HepG2 (cell line): ENCODE data around the gene NT5C2. TPM values are rescaled to one million over a fixed set of nuclear protein-coding genes. Genes with fewer than 3 reads are reported as not detected.
"Not testable (repeated sequence)": the region's sequence is repeated elsewhere in the genome, so short reads cannot be mapped to it uniquely, and the experiment has no call there.

Experiments used
- ATAC-seq: fragments of 200-7000 bp; cut with Tn5 transposase; 3 replicates; pipeline ENCODE4 v1.9.1; 2020; ENCODE audit warnings: mild to moderate bottlenecking, moderate library complexity
- BruUV-seq: library from RNA; stranded (reverse); fragments of 400-500 nt; replicated peaks from 2 replicates; lab custom pipeline; 2021; lab: Mats Ljungman, UMichigan
- CTCF ChIA-PET: fragments of 300-600 bp; formaldehyde crosslinking; extraction: SDS; loops from one replicate; lab custom pipeline; 2021; ENCODE audit warnings: low total read pairs, inconsistent platforms, low intra/inter-chr PET ratio; lab: Yijun Ruan, JAX
- POLR2A ChIA-PET: fragments of 350-600 bp; sonication (Branson Sonifier 250); formaldehyde crosslinking; loops from one replicate; lab custom pipeline; 2020; ENCODE audit warnings: antibody characterized with exemption, inconsistent platforms; lab: Yijun Ruan, JAX
- DNase-seq: peaks from one replicate; pipeline ENCODE4 v3.0.0-alpha.2; 2015; ENCODE audit warnings: low spot score
- FAIRE-seq: peaks from 3 replicates; lab custom pipeline; 2011; peaks lifted over from hg19 to GRCh38; lab: Jason Lieb, UNC
- H2AFZ ChIP-seq: one replicate; pipeline ENCODE4 v1.6.1; 2011; ENCODE audit warnings: low read length, inconsistent platforms
- H3K27ac ChIP-seq: fragments of 300-600 bp; 3 replicates; pipeline ENCODE4 v1.8.0; 2011; ENCODE audit warnings: mixed run types, mild to moderate bottlenecking, mixed read lengths, low read length, inconsistent platforms; ENCODE audit not compliant: insufficient read depth; ENCODE audit errors: extremely low read length
- H3K27me3 ChIP-seq, 2 experiments: fragments of 200-600 bp in 1 of 2; 2 replicates in 1 of 2; 3 replicates in 1 of 2; pipeline versions ENCODE4 v1.6.0 to v1.8.0; 2011; ENCODE audit warnings: low read length in 2 of 2, mild to moderate bottlenecking in 2 of 2, moderate library complexity in 2 of 2, inconsistent platforms in 1 of 2; ENCODE audit not compliant: insufficient read depth in 2 of 2, control insufficient read depth in 1 of 2
- H3K36me3 ChIP-seq, 2 experiments: fragments of 200-600 bp in 1 of 2; replicated peaks in 1 of 2; 2 replicates in 1 of 2; 3 replicates in 1 of 2; pipeline versions ENCODE4 v1.5.1 to v1.8.0; 2011; ENCODE audit warnings: low read length in 2 of 2, inconsistent platforms in 1 of 2; ENCODE audit not compliant: insufficient read depth in 2 of 2, control insufficient read depth in 1 of 2
- H3K4me1 ChIP-seq: 2 replicates; pipeline ENCODE4 v1.5.1; 2012; ENCODE audit warnings: low read length, inconsistent platforms; ENCODE audit not compliant: insufficient read depth
- H3K4me2 ChIP-seq: 2 replicates; pipeline ENCODE4 v1.6.0; 2011; ENCODE audit warnings: low read depth, low read length, inconsistent platforms
- H3K4me3 ChIP-seq, 3 experiments: fragments of 200-600 bp in 1 of 3; sonication (generic), shearing (Covaris generic) in 1 of 3; replicated peaks in 1 of 3; 2 replicates each; pipeline ENCODE4 v1.5.1; 2011 to 2016; ENCODE audit warnings: low read length in 3 of 3, inconsistent platforms in 2 of 3, low read depth in 2 of 3, mild to moderate bottlenecking in 2 of 3, control low read depth in 1 of 3, mixed read lengths in 1 of 3; ENCODE audit not compliant: insufficient read depth in 1 of 3
- H3K79me2 ChIP-seq: one replicate; pipeline ENCODE4 v1.6.1; 2011; ENCODE audit warnings: low read length, inconsistent platforms; ENCODE audit not compliant: insufficient read depth
- H3K9ac ChIP-seq: 2 replicates; pipeline ENCODE4 v1.6.0; 2011; ENCODE audit warnings: mild to moderate bottlenecking, low read depth, low read length, inconsistent platforms; ENCODE audit not compliant: insufficient read depth
- H3K9me3 ChIP-seq: 2 replicates; pipeline ENCODE4 v1.5.1; 2012; ENCODE audit warnings: mild to moderate bottlenecking, low read length
- H4K20me1 ChIP-seq: 2 replicates; pipeline ENCODE4 v1.6.0; 2011; ENCODE audit warnings: inconsistent platforms, mild to moderate bottlenecking, low read length, moderate library complexity; ENCODE audit not compliant: insufficient read depth
- ATF7 ChIP-seq, 2 experiments: fragments of 450-650 bp in 1 of 2; sonication (generic) in 1 of 2; formaldehyde crosslinking in 1 of 2; IDR thresholded peaks; 2 replicates each; pipeline versions ENCODE4 v1.4.0 to v1.6.1; 2016 to 2020; ENCODE audit warnings: antibody characterized with exemption in 1 of 2, mild to moderate bottlenecking in 1 of 2, missing genetic modification reagents in 1 of 2
- EHMT2 ChIP-seq: fragments of 200-600 bp; sonication (generic); IDR thresholded peaks from 2 replicates; pipeline ENCODE4 v1.7.0; 2017; ENCODE audit warnings: antibody characterized with exemption, low read depth, low read length, borderline replicate concordance
- MTA3 ChIP-seq: sonication (generic); formaldehyde crosslinking; IDR thresholded peaks from 2 replicates; pipeline ENCODE4 v1.4.0; 2020; ENCODE audit warnings: missing genetic modification reagents
- NFIC ChIP-seq: IDR thresholded peaks from 2 replicates; pipeline ENCODE4 v1.6.1; 2012; ENCODE audit warnings: mild to moderate bottlenecking, low read length, inconsistent platforms
- NR2F2 ChIP-seq: IDR thresholded peaks from 2 replicates; pipeline ENCODE4 v1.6.1; 2012; ENCODE audit warnings: low read depth, inconsistent platforms, borderline replicate concordance
- NR3C1 ChIP-seq: sonication (generic); formaldehyde crosslinking; IDR thresholded peaks from 2 replicates; pipeline ENCODE4 v1.4.0; 2020; ENCODE audit warnings: missing genetic modification reagents
- RFXAP ChIP-seq: sonication (generic); formaldehyde crosslinking; IDR thresholded peaks from 2 replicates; pipeline ENCODE4 v1.4.0; 2020; ENCODE audit warnings: missing genetic modification reagents, borderline replicate concordance
- ZEB1 ChIP-seq: IDR thresholded peaks from 2 replicates; pipeline ENCODE4 v1.6.1; 2012; ENCODE audit warnings: mild to moderate bottlenecking, low read depth, inconsistent platforms; ENCODE audit not compliant: insufficient replicate concordance
- ZFP36L2 ChIP-seq: sonication (generic); formaldehyde crosslinking; IDR thresholded peaks from 2 replicates; pipeline ENCODE4 v1.4.0; 2020; ENCODE audit warnings: missing genetic modification reagents
- ZFP90 ChIP-seq: sonication (generic); formaldehyde crosslinking; IDR thresholded peaks from 2 replicates; pipeline ENCODE4 v1.8.0; 2022; ENCODE audit warnings: missing genetic modification reagents, mild to moderate bottlenecking, inconsistent platforms, borderline replicate concordance
- ZNF10 ChIP-seq: sonication (generic); formaldehyde crosslinking; IDR thresholded peaks from 2 replicates; pipeline ENCODE4 v1.4.0; 2020; ENCODE audit warnings: mild to moderate bottlenecking, low read depth, missing genetic modification reagents, borderline replicate concordance
- ZNF121 ChIP-seq: sonication (generic); formaldehyde crosslinking; IDR thresholded peaks from 2 replicates; pipeline ENCODE4 v1.5.0; 2020; ENCODE audit warnings: mild to moderate bottlenecking, missing genetic modification reagents
- ZNF484 ChIP-seq: sonication (generic); formaldehyde crosslinking; IDR thresholded peaks from 2 replicates; pipeline ENCODE4 v1.5.1; 2020; ENCODE audit warnings: mild to moderate bottlenecking, low read depth, missing genetic modification reagents, borderline replicate concordance
- ZNF510 ChIP-seq: sonication (generic); formaldehyde crosslinking; IDR thresholded peaks from 2 replicates; pipeline ENCODE4 v1.4.0; 2020; ENCODE audit warnings: low read depth, mild to moderate bottlenecking, missing genetic modification reagents
- ZNF782 ChIP-seq: sonication (generic); formaldehyde crosslinking; IDR thresholded peaks from 2 replicates; pipeline ENCODE4 v1.4.0; 2020; ENCODE audit warnings: missing genetic modification reagents, mild to moderate bottlenecking, borderline replicate concordance
- WGBS: methylation state at CpG from one replicate; pipeline ENCODE4 v1.1.6; 2017; ENCODE audit warnings: low lambda C conversion rate; 5-methylcytosine and 5-hydroxymethylcytosine counted together
- in situ Hi-C: cut with HindIII; loops from 2 replicates; pipeline ENCODE4 v1.10.0; 2017; ENCODE audit warnings: low pct_unique_long_range_greater_than_20kb; ENCODE audit not compliant: extremely low pct_ligation_motif_present
- intact Hi-C: fragments of 100-400 bp; cut with micrococcal nuclease; formaldehyde crosslinking; loops from one replicate; pipeline ENCODE4 v1.10.0; 2022; ENCODE audit not compliant: unreplicated experiment
- polyA plus RNA-seq, 8 experiments: library from polyadenylated mRNA; depleted of rRNA in 3 of 8; stranded (reverse) in 7 of 8; unstranded in 1 of 8; fragments of >200 nt; fragmentation: Illumina TruSeq in 4 of 8; extraction: Trizol in 4 of 8; gene quantifications; 2 replicates each; pipeline versions ENCODE4 v1.2.1 to v1.2.3, GENCODE V29; 2011 to 2016; ENCODE audit warnings: low read depth in 4 of 8, missing spikeins in 1 of 8, mixed read lengths in 1 of 8; ENCODE audit not compliant: insufficient read depth in 1 of 8
- total RNA-seq, 5 experiments: library from RNA; depleted of rRNA; stranded (reverse); fragments of >200 nt; fragmentation: Illumina TruSeq; extraction: Trizol; gene quantifications; 2 replicates each; pipeline ENCODE4 v1.2.3, GENCODE V29; 2016; ENCODE audit warnings: low read depth in 1 of 5
- TF ChIP-seq, protein P1 (sequence below): sonication (generic); formaldehyde crosslinking; IDR thresholded peaks from 2 replicates; pipeline ENCODE4 v1.4.0; 2020; ENCODE audit warnings: missing genetic modification reagents, borderline replicate concordance

The NT5C2 gene
- total and polyA plus RNA-seq, 2 of the 13 experiments (the other 11 are each of a cell fraction or from before 2014, with no cell fraction given): 40.6 to 55.2 TPM

DNA sequence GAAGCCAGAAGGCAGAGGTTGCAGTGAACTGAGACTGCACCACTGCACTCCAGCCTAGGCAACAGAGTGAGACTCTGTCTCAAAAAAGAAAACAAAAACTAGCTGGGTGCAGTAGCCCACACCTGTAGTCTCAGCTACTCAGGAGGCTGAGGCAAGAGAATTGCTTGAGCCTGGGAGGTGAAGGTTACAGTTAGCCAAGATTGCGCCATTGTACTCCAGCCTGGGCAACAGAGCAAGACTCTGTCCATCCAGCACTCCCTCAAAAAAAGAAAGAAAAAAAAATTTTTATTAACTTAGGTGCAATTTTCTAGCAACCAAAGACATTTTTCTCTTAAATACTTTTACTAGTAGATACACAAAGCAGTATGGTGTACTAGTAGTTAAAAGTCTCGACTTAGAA is 18.7 kb downstream of the NT5C2 start:
- POLR2A ChIA-PET: interaction anchor here (1.1 kb wide), 1 partner anchor 18 kb away, joined by 3 read pairs; no protein-coding TSS in a partner anchor
- TF ChIP-seq ZNF121 (CRISPR knock-in tag): peak; percentile 71
- ATAC-seq, DNase-seq, H2AFZ ChIP-seq, H3K9me3 ChIP-seq, H3K4me2 ChIP-seq, in situ Hi-C loops, intact Hi-C loops, H3K4me1 ChIP-seq, H3K27ac ChIP-seq, BruUV-seq, H4K20me1 ChIP-seq, H3K9ac ChIP-seq, H3K4me3 ChIP-seq, CTCF ChIA-PET, FAIRE-seq, H3K27me3 ChIP-seq: not testable (repeated sequence)
- Histone ChIP-seq H3K36me3 (peaks cover 16 to 42% of the 10 kb centered on the region in 2 experiments), H3K79me2 (peaks cover 28% of the 10 kb centered on the region)
- WGBS: 99% methylated on average over 2 of the region's 2 CpGs

DNA sequence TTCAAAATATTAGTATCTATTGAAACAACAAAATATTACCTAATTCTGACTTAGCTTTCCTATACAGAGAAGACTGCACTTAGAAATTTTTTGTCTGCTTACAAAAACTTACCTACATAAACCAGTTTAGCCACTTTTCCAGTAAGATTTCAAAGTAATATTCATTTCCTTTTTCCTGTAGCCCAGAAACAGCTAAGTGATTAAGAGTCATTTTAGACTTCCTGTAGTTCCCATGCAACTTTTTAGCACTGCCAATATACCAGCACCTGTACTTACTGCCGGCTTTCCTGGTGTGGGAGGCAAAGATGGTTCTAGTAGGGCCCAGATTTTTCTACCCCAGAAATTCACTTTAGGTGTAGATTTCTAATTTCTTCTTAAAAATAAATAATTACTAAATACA is 21.8 kb downstream of the NT5C2 start:
- Histone ChIP-seq H4K20me1 (no peaks in the 10 kb centered on the region), H3K36me3 (peaks cover 12 to 36% of the 10 kb centered on the region in 2 experiments), H3K79me2 (peaks cover 13% of the 10 kb centered on the region), H3K4me2 (no peak overlapping the region), H2AFZ (no peak overlapping the region), H3K9me3 (no peaks in the 10 kb centered on the region), H3K27ac (no peak overlapping the region), H3K4me1 (peaks cover 5% of the 10 kb centered on the region), H3K4me3 (no peak overlapping the region), H3K27me3 (no peaks in the 10 kb centered on the region), H3K9ac (no peak overlapping the region)
- intact Hi-C loops (no loop called here), in situ Hi-C loops (no loop called here)
- WGBS: 100% methylated on average over 1 of the region's 1 CpG
- no peak for DNase-seq
- ChIA-PET POLR2A (no interaction called here), CTCF (no interaction called here)
- no peak for ATAC-seq
- no TSS peak for BruUV-seq
- no peak for FAIRE-seq
- TF ChIP-seq NR3C1: no peak
- no peak for TF ChIP-seq ZEB1
- TF ChIP-seq ZNF782 (CRISPR knock-in tag): no peak
- TF ChIP-seq RFXAP (CRISPR knock-in tag): no peak
- TF ChIP-seq ZFP36L2: no peak
- no peak for TF ChIP-seq ZNF10 (CRISPR knock-in tag)
- no peak for TF ChIP-seq ZNF484 (CRISPR knock-in tag)
- TF ChIP-seq, protein P1, sequence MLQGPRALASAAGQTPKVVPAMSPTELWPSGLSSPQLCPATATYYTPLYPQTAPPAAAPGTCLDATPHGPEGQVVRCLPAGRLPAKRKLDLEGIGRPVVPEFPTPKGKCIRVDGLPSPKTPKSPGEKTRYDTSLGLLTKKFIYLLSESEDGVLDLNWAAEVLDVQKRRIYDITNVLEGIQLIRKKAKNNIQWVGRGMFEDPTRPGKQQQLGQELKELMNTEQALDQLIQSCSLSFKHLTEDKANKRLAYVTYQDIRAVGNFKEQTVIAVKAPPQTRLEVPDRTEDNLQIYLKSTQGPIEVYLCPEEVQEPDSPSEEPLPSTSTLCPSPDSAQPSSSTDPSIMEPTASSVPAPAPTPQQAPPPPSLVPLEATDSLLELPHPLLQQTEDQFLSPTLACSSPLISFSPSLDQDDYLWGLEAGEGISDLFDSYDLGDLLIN (CRISPR knock-in tag): no peak
- TF ChIP-seq ZNF510 (CRISPR knock-in tag): no peak
- TF ChIP-seq ZFP90 (CRISPR knock-in tag): no peak
- TF ChIP-seq EHMT2: no peak
- no peak for TF ChIP-seq ATF7 (IDR thresholded peaks at IDR 0.05)
- no peak for TF ChIP-seq ATF7 (CRISPR knock-in tag; IDR thresholded peaks at IDR 0.05)
- TF ChIP-seq MTA3 (CRISPR knock-in tag): no peak
- TF ChIP-seq NR2F2: no peak
- no peak for TF ChIP-seq NFIC
